K562 (cell line): ENCODE results near the gene FGL2. TPM values are rescaled to one million over a fixed set of nuclear protein-coding genes. Genes with fewer than 3 reads are reported as not detected.

ENCODE experiments used
- ATAC-seq: fragments of 200-7000 bp; cut with Tn5 transposase; 3 replicates; pipeline ENCODE4 v1.9.1; 2020; ENCODE audit warnings: moderate library complexity
- BruUV-seq: library from RNA; stranded (reverse); fragments of 400-500 nt; replicated peaks from 2 replicates; lab custom pipeline; 2021; lab: Mats Ljungman, UMichigan
- CTCF ChIA-PET: fragments of 300-600 bp; formaldehyde crosslinking; extraction: SDS; loops from one replicate; lab custom pipeline; 2021; ENCODE audit warnings: low intra/inter-chr PET ratio; lab: Yijun Ruan, JAX
- POLR2A ChIA-PET: fragments of 300-600, 350-650 bp; sonication (Branson Sonifier 250); formaldehyde crosslinking; extraction: SDS; loops from one replicate; lab custom pipeline; 2021; ENCODE audit warnings: antibody characterized with exemption, inconsistent platforms; lab: Yijun Ruan, JAX
- DNase-seq, 4 experiments: peaks; one replicate each; pipeline versions ENCODE4 v3.0.0 to v3.0.0-alpha.2; 2011 to 2018; ENCODE audit warnings: low spot score in 3 of 4, mixed read lengths in 3 of 4; ENCODE audit errors: extremely low read depth in 1 of 4
- FAIRE-seq: peaks from 2 replicates; lab custom pipeline; 2011; peaks lifted over from hg19 to GRCh38; lab: Jason Lieb, UNC
- H2AFZ ChIP-seq: 2 replicates; pipeline ENCODE4 v1.6.0; 2011; ENCODE audit warnings: low read depth, low read length, control low read depth, inconsistent platforms
- H3K27ac ChIP-seq: fragments of 200-600 bp; 3 replicates; pipeline ENCODE4 v1.8.0; 2011; ENCODE audit warnings: low read depth, mild to moderate bottlenecking, control low read depth, inconsistent platforms, low read length, moderate library complexity, mixed read lengths; ENCODE audit errors: extremely low read depth
- H3K27me3 ChIP-seq, 2 experiments: fragments of 300-600 bp in 1 of 2; 2 replicates in 1 of 2; 3 replicates in 1 of 2; pipeline versions ENCODE4 v1.6.0 to v1.8.0; 2011; ENCODE audit warnings: inconsistent platforms in 2 of 2, low read length in 2 of 2, mild to moderate bottlenecking in 1 of 2, mixed read lengths in 1 of 2, moderate library complexity in 1 of 2; ENCODE audit not compliant: control insufficient read depth in 2 of 2, insufficient read depth in 2 of 2
- H3K36me3 ChIP-seq: fragments of 300-600 bp; 3 replicates; pipeline ENCODE4 v1.8.0; 2011; ENCODE audit warnings: mild to moderate bottlenecking, low read length, inconsistent platforms; ENCODE audit not compliant: control insufficient read depth, insufficient read depth
- H3K4me1 ChIP-seq, 2 experiments: fragments of 200-600 bp in 1 of 2; replicated peaks in 1 of 2; 2 replicates in 1 of 2; 3 replicates in 1 of 2; pipeline versions ENCODE4 v1.5.1 to v1.8.0; 2011; ENCODE audit warnings: inconsistent platforms in 2 of 2, low read length in 2 of 2, mild to moderate bottlenecking in 1 of 2, mixed read lengths in 1 of 2, moderate library complexity in 1 of 2; ENCODE audit not compliant: control insufficient read depth in 2 of 2, insufficient read depth in 2 of 2
- H3K4me2 ChIP-seq: 2 replicates; pipeline ENCODE4 v1.6.1; 2011; ENCODE audit warnings: low read length, control low read depth, inconsistent platforms, mixed read lengths; ENCODE audit not compliant: insufficient read depth
- H3K4me3 ChIP-seq: fragments of 200-600 bp; sonication (generic), shearing (Covaris generic); 2 replicates; pipeline ENCODE4 v1.5.1; 2016; ENCODE audit warnings: control low read depth, inconsistent platforms
- H3K79me2 ChIP-seq: fragments of 200-600 bp; 3 replicates; pipeline ENCODE4 v1.8.0; 2011; ENCODE audit warnings: low read length, inconsistent platforms; ENCODE audit not compliant: control insufficient read depth, insufficient read depth
- H3K9ac ChIP-seq, 2 experiments: 2 replicates each; pipeline versions ENCODE4 v1.6.0 to v1.6.1; 2011; ENCODE audit warnings: low read depth in 2 of 2, low read length in 2 of 2, control low read depth in 1 of 2, inconsistent platforms in 1 of 2, mild to moderate bottlenecking in 1 of 2, mixed read lengths in 1 of 2; ENCODE audit not compliant: insufficient read depth in 1 of 2
- H3K9me1 ChIP-seq: one replicate; pipeline ENCODE4 v1.6.0; 2011; ENCODE audit warnings: inconsistent platforms, mild to moderate bottlenecking, low read length, moderate library complexity; ENCODE audit not compliant: control insufficient read depth, insufficient read depth
- H3K9me3 ChIP-seq: replicated peaks from 2 replicates; pipeline ENCODE4 v1.5.1; 2011; ENCODE audit warnings: low read depth, low read length, inconsistent platforms; ENCODE audit not compliant: control insufficient read depth, insufficient read depth
- H4K20me1 ChIP-seq: replicated peaks from 2 replicates; pipeline ENCODE4 v1.6.1; 2011; ENCODE audit warnings: low read length, inconsistent platforms, mixed read lengths; ENCODE audit not compliant: control insufficient read depth, insufficient read depth
- ELF2 ChIP-seq: fragments of 250-450 bp; sonication (Bioruptor Pico); IDR thresholded peaks from 2 replicates; pipeline ENCODE4 v1.5.0; 2021; ENCODE audit warnings: mild to moderate bottlenecking
- HDAC6 ChIP-seq: IDR thresholded peaks from 2 replicates; pipeline ENCODE4 v1.6.1; 2012; ENCODE audit warnings: low read depth, mild to moderate bottlenecking, control low read depth, inconsistent platforms, low read length, moderate library complexity
- HDAC8 ChIP-seq: fragments of 450-650 bp; IDR thresholded peaks from 2 replicates; pipeline ENCODE4 v1.6.1; 2016; ENCODE audit warnings: mild to moderate bottlenecking, missing genetic modification characterization, moderate library complexity, missing compliant biosample characterization
- LARP7 ChIP-seq: fragments of 450-650 bp; IDR thresholded peaks from 2 replicates; pipeline ENCODE4 v1.6.1; 2016
- MAFF ChIP-seq: IDR thresholded peaks from 2 replicates; pipeline ENCODE4 v1.6.1; 2012; ENCODE audit warnings: low read length, improper control_type of control experiment
- MAFG ChIP-seq: fragments of 450-650 bp; conservative IDR thresholded peaks from 2 replicates; pipeline ENCODE4 v1.6.1; 2016; ENCODE audit warnings: missing genetic modification characterization, missing compliant biosample characterization
- NBN ChIP-seq: fragments of 450-650 bp; IDR thresholded peaks from 2 replicates; pipeline ENCODE4 v1.6.1; 2016; ENCODE audit warnings: low read depth, mild to moderate bottlenecking
- PHF21A ChIP-seq: fragments of 450-650 bp; IDR thresholded peaks from 2 replicates; pipeline ENCODE4 v1.6.1; 2017; ENCODE audit warnings: low read depth, borderline replicate concordance
- PYGO2 ChIP-seq: fragments of 450-650 bp; IDR thresholded peaks from 2 replicates; pipeline ENCODE4 v1.6.1; 2016; ENCODE audit warnings: mild to moderate bottlenecking, missing genetic modification characterization, moderate library complexity, missing compliant biosample characterization
- SRSF7 ChIP-seq: fragments of 200-400 bp; formaldehyde crosslinking; optimal IDR thresholded peaks from 2 replicates; pipeline ENCODE3; 2017; ENCODE audit warnings: mild to moderate bottlenecking, low read depth, low read length
- XRCC3 ChIP-seq: fragments of 450-650 bp; IDR thresholded peaks from 2 replicates; pipeline ENCODE4 v1.6.1; 2017; ENCODE audit warnings: mild to moderate bottlenecking, moderate library complexity
- XRCC4 ChIP-seq: IDR thresholded peaks from one replicate; pipeline ENCODE4 v1.6.1; 2011; ENCODE audit not compliant: insufficient read depth, insufficient read length; ENCODE audit errors: extremely low read depth
- YY1 ChIP-seq, 3 experiments: IDR thresholded peaks; 2 replicates each; pipeline ENCODE4 v1.6.1; 2011; ENCODE audit warnings: low read length in 2 of 3, mild to moderate bottlenecking in 2 of 3, moderate library complexity in 2 of 3, borderline replicate concordance in 1 of 3, control low read depth in 1 of 3, low read depth in 1 of 3; ENCODE audit not compliant: insufficient read depth in 3 of 3, insufficient replicate concordance in 2 of 3, control insufficient read depth in 1 of 3, insufficient read length in 1 of 3; ENCODE audit errors: extremely low read depth in 1 of 3
- ZNF766 ChIP-seq: fragments of 200-800 bp; sonication (Bioruptor generic); conservative IDR thresholded peaks from 2 replicates; pipeline ENCODE4 v1.6.1; 2016; ENCODE audit warnings: missing genetic modification characterization, missing compliant biosample characterization
- WGBS: fragments of 100-300 bp; shearing (Covaris generic); methylation state at CpG from one replicate; pipeline ENCODE4 v1.1.6; 2016; ENCODE audit warnings: low coverage, mixed read lengths; ENCODE audit not compliant: insufficient coverage; ENCODE audit errors: missing lambda C conversion rate; 5-methylcytosine and 5-hydroxymethylcytosine counted together
- in situ Hi-C: fragments of 300-500 bp; cut with MboI; formaldehyde crosslinking; loops from 4 replicates; pipeline ENCODE4 v1.15.0; 2018; ENCODE audit warnings: inconsistent platforms, mixed read lengths
- intact Hi-C: fragments of 100-400 bp; cut with micrococcal nuclease; formaldehyde crosslinking; loops from 2 replicates; pipeline ENCODE4 v1.14.2; 2022
- polyA plus RNA-seq, 8 experiments: library from polyadenylated mRNA; depleted of rRNA in 4 of 8; stranded (reverse) in 5 of 8; unstranded in 3 of 8; fragments of >200 nt; fragmentation: Nextera tagmentation in 2 of 8; fragmentation: Illumina TruSeq in 1 of 8; extraction: Ambion mirVana in 2 of 8; extraction: Trizol in 1 of 8; gene quantifications; 2 replicates each; pipeline versions ENCODE4 v1.2.1 to v1.2.3, GENCODE V29; 2011 to 2014; ENCODE audit warnings: inconsistent platforms in 1 of 8, missing spikeins in 1 of 8
- total RNA-seq, 7 experiments: library from RNA; depleted of rRNA in 6 of 7; stranded (reverse); fragments of >200 nt in 6 of 7; fragmentation: Illumina TruSeq in 2 of 7; extraction: Trizol in 2 of 7; gene quantifications; 2 replicates each; pipeline versions ENCODE4 v1.2.1 to v1.2.3, GENCODE V29; 2011 to 2021; ENCODE audit warnings: low replicate concordance in 1 of 7
- TF ChIP-seq, protein P1 (sequence below): sonication (generic); formaldehyde crosslinking; IDR thresholded peaks from 2 replicates; pipeline ENCODE4 v1.8.0; 2022; ENCODE audit warnings: mild to moderate bottlenecking, missing genetic modification reagents
- TF ChIP-seq, protein P2 (sequence below): fragments of 450-650 bp; IDR thresholded peaks from 2 replicates; pipeline ENCODE4 v1.6.1; 2017; ENCODE audit warnings: antibody characterized with exemption
- TF ChIP-seq, protein P3 (sequence below): fragments of 250-450 bp; sonication (Bioruptor Pico); IDR thresholded peaks from 2 replicates; pipeline ENCODE4 v1.5.1; 2021; ENCODE audit warnings: mild to moderate bottlenecking

Gene FGL2
- total and polyA plus RNA-seq, 9 of the 15 experiments (the other 6 are each of a cell fraction or from before 2014, with no cell fraction given) = 0.11 TPM; not detected in 8

DNA sequence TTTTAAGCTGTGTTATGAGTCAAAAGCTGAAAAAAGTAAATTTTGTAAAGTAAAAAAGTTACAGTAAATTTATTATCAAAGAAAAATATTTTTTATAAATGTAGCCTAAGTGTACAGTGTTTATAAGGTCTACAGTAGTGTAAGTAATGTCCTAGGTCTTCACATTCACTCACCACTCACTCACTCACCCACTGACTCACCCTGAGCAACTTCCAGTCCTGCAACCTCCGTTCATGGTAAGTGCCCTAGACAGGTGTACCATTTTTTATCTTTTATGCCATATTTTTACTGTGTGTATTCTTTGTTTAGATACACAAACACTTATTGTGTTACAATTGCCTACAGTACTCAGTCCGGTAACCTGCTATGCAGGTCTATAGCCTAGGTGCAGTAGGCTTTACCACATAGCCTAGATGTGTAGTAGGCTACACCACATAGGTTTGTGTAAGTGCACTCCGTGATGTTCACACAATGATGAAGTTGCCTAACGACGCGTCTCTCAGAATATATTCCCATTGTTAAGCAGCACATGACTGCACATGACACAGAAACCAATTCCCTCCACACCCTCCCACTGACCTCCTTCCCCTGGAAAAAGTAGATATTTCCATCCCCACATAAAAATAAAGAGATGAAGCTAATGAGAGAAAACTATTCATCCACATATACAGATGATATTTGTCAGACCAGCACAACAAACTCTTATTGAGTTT lies 44.8 kb upstream of the FGL2 start (continued):
- TF ChIP-seq, protein P1, sequence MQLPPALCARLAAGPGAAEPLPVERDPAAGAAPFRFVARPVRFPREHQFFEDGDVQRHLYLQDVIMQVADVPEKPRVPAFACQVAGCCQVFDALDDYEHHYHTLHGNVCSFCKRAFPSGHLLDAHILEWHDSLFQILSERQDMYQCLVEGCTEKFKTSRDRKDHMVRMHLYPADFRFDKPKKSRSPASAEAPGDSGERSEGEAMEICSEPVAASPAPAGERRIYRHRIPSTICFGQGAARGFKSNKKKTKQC = no peak
- TF ChIP-seq HDAC8 (tag) (no peak), MAFF (no peak), YY1 (IDR thresholded peaks at IDR 0.05; ENCODE audit: borderline replicate concordance in 1 of 3, control insufficient read depth in 1 of 3, extremely low read depth in 1 of 3, insufficient read depth in 3 of 3, insufficient read length in 1 of 3, insufficient replicate concordance in 2 of 3, low read depth in 1 of 3, low read length in 2 of 3) (no peak), SRSF7 (no peak)
- TF ChIP-seq, protein P2, sequence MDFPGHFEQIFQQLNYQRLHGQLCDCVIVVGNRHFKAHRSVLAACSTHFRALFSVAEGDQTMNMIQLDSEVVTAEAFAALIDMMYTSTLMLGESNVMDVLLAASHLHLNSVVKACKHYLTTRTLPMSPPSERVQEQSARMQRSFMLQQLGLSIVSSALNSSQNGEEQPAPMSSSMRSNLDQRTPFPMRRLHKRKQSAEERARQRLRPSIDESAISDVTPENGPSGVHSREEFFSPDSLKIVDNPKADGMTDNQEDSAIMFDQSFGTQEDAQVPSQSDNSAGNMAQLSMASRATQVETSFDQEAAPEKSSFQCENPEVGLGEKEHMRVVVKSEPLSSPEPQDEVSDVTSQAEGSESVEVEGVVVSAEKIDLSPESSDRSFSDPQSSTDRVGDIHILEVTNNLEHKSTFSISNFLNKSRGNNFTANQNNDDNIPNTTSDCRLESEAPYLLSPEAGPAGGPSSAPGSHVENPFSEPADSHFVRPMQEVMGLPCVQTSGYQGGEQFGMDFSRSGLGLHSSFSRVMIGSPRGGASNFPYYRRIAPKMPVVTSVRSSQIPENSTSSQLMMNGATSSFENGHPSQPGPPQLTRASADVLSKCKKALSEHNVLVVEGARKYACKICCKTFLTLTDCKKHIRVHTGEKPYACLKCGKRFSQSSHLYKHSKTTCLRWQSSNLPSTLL = no peak

DNA sequence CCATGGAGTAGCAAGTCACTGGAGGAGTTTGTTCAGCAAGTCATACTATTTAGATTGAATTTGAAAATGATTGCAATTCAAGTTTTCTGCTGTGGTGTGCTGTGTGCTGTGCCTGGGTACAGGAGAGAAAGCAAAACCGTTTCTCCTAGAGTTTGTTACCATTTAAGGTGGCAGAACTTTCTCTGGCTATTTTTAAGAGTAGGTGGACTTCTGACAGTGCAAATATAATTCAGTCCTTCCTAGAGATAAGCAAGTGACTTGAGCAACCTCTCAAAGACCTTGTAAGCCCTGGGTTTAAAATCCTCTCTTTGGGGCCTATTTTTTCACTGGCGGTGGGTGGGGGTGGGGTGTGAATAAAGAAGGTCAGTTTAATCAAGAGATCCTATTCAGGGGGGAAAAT lies 42.9 kb upstream of the FGL2 start:
- H3K9me3 ChIP-seq = no peaks in the 10 kb centered on the region
- ChIA-PET POLR2A (no interaction called here), CTCF (no interaction called here)
- no peak overlapping the region for H2AFZ ChIP-seq
- H3K79me2 ChIP-seq = no peaks in the 10 kb centered on the region
- no peaks in the 10 kb centered on the region for H4K20me1 ChIP-seq
- H3K4me1 ChIP-seq = no peaks in the 10 kb centered on the region; a peak in 1 of 5 replicates
- in situ Hi-C loops (loop anchor here (25.0 kb wide), 1 partner anchor 605 kb away; the partner anchor contains the start of gene POMZP3), intact Hi-C loops (loop anchor here (10.0 kb wide), 1 partner anchor 118 kb away; the partner anchor contains the start of gene CCDC146)
- H3K27ac ChIP-seq = no peak overlapping the region
- no peak for DNase-seq
- no TSS peak for BruUV-seq
- H3K9ac ChIP-seq = no peak overlapping the region
- H3K27me3 ChIP-seq = peaks cover 2 to 7% of the 10 kb centered on the region in 2 experiments
- H3K4me2 ChIP-seq = no peak overlapping the region
- H3K4me3 ChIP-seq = no peak overlapping the region
- no peak for ATAC-seq
- H3K9me1 ChIP-seq = no peaks in the 10 kb centered on the region
- WGBS = 0% methylated on average over 2 of the region's 2 CpGs
- no peaks in the 10 kb centered on the region for H3K36me3 ChIP-seq
- no peak for FAIRE-seq
- TF ChIP-seq NBN (no peak), PYGO2 (tag) (no peak), ELF2 (no peak), LARP7 (no peak), MAFG (tag) (0 out of 2 replicates have a peak, but pooled peaks have one; percentile 8), XRCC4 (no peak), PHF21A (no peak), ZNF766 (peak; percentile 55; the same call in 1 of the 2 replicates), HDAC6 (no peak), XRCC3 (no peak)
- TF ChIP-seq, protein P3, sequence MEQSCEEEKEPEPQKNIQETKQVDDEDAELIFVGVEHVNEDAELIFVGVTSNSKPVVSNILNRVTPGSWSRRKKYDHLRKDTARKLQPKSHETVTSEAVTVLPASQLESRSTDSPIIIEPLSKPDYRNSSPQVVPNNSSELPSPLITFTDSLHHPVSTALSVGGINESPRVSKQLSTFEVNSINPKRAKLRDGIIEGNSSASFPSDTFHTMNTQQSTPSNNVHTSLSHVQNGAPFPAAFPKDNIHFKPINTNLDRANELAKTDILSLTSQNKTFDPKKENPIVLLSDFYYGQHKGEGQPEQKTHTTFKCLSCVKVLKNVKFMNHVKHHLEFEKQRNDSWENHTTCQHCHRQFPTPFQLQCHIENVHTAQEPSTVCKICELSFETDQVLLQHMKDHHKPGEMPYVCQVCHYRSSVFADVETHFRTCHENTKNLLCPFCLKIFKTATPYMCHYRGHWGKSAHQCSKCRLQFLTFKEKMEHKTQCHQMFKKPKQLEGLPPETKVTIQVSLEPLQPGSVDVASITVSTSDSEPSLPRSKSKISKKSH (CRISPR knock-in tag) = no peak
